Ureter (tissue), 1 donor: Measurements from ENCODE around the gene CNR1. TPM values are rescaled to one million over a fixed set of nuclear protein-coding genes. Genes with fewer than 3 reads are reported as not detected.

Experiments used
- DNase-seq: peaks from one replicate; pipeline ENCODE4 v3.0.0-alpha.2; 2020; ENCODE audit warnings: low spot score
- total RNA-seq: library from RNA; stranded (reverse); gene quantifications from one replicate; pipeline ENCODE4 v1.2.4, GENCODE V29; 2023
- donor health status: DM: yes; HTN: yes; CAD: no.

The CNR1 gene
- total RNA-seq, 1 donor from 2014 or later, result 9.4 TPM

DNA sequence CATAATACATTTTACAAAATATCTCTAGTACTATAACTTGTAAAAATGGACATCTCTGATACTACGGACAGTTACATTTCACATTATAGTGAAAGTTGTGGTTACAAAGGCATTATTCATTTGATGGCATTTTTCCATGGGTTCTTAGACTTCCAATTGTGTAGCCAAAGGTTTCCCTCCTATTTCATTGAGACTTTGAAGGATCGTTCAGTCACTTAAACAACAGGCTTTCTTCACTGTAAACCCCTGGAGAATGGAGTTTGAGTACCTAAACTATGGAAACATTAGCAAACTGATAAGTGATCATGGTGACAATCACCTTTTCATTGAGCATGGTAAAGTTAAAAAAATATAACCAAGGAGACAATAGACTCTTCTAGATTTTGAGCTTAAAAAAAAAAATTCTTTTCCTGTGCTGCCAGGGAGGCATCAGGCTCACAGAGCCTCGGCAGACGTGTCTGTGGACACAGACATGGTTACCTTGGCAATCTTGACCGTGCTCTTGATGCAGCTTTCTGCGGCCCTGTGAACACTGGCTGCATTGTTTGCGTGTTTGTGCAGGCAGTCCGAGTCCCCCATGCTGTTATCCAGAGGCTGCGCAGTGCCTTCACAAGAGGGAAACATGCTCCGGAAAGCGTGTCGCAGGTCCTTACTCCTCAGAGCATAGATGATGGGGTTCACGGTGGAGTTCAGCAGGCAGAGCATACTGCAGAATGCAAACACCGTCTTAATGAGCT is 22.6 kb downstream of the CNR1 start:
- no peak for DNase-seq

DNA sequence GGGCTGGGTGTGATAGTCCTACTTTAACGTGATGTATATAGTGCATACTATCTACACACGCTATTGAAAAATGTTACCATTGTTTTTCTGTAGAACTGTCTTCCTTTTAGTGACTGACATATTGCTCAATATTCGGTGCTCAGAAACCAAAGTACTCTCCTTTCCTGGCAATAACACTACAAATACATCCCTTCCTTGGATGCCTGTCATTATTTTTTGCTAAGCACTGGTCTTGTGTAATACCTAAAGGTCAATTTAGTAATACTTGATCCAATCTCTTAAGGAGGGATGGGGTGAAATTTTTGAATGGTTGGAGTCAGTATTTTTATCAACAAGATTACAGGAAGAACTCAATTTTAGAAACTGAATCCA is 23.9 kb downstream of the CNR1 start:
- no peak for DNase-seq

DNA sequence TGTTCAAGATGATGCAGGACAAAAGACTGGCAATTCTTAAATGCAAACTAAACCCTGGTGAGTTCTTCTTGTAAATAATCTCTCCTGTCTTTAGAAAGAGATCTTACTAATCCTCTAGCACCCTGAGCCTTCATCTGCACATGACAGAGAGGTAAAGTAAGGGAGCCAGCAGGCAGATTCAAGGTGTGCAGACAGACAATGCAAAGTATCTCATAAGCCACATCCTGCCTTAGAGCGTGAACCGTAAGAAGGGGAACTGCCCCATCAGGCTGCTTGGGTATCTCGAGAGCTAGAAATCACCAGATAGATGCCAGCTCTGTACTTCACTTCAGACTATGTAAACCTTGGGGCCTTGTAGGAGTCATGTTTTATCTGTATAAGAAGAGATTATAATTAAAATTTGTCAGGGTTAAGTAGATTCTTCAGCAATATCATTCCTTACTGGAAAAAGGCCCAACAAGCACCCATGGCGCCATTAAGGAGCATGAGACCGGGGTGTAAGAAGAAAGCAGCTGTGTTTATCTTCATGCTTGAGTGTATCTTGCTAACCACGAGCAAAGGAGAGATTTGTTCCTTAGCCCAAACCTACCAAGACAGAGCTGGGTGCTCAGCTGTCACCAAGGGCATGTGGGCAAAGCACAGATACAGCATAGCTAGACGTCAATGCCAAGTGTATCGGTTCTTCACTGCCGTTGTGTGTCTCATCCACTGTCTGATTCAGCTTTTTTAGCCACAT is 24.4 kb downstream of the CNR1 start:
- no peak for DNase-seq

DNA sequence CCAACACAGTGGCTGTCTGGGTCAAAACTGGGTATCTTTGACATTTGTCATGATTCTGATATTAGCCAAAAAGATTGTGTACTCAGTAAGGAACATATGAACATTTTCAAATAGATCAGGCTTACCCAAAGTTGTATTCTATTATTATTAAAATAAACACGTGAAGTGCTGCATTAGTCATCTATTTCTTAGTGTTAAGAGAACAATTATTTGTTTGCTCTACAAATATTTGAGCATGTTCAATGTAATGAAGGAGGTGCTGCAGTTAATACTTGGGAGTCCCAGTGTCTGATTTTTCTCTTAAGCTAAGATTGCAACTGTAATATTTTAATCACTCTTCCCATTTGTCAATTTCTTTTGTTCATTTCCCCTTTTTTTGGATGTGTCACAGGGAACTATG is 28.2 kb downstream of the CNR1 start:
- DNase-seq, result no peak

DNA sequence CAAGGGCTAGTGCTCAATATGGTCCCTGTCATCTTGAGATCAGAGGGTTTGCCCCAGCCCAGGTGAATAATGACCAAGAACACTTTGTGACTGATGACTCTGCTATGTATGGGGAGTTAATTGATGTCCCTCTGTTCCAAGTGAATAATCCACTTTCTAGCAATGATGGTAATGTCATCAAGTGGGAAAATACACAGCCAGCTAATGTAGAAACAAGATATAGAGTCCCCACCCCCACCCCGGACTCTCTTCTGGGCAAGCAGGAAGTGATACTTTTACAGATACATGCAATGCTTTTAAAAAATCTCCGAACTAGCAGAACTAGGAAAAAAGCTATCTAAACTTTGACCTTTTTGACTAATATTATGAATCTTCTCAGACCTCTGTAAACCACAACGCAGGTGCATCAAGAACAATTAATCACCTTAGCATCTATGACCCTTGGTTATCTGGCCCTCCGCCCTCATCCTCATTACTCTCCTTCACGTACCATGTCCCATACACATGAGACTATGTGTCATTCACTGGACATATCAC is 30.5 kb downstream of the CNR1 start:
- no peak for DNase-seq

DNA sequence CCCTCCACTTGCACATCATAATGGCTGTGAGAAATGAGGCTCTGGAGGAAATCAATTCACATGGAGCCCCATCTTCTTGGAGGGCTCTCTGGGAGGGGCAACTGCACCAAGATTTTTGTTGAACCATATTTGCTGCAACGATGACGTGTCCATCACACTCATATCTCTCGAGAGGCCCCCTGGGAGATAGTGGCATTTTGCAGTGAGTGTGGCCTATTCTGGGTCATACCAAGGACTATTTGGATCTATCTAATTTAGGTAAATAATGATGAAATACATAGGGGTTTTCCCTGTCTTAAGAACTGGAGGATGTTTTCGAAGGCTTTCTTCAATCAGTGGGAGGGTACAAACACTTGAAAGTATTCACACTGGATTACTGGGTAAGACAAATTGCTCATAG is 31.6 kb downstream of the CNR1 start:
- no peak for DNase-seq

DNA sequence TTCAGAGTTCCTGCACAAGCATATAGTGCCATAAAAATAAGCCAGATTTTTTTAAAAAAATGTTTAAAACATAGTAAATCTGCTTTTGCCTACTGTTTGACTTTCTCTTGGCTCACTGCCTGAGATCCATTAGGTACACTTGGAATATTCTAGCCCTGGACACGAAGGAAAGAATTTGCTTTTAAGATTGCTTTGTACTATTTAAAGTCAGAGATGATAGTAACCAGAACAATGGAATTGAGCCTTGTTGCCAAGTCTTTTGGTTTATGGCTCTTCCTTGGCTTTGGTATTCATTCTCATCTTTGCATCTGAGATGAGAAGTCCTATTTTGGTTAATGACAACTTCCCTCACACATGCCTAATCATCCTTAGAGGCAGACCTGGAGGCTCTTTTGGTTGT is 32.4 kb downstream of the CNR1 start:
- no peak for DNase-seq

DNA sequence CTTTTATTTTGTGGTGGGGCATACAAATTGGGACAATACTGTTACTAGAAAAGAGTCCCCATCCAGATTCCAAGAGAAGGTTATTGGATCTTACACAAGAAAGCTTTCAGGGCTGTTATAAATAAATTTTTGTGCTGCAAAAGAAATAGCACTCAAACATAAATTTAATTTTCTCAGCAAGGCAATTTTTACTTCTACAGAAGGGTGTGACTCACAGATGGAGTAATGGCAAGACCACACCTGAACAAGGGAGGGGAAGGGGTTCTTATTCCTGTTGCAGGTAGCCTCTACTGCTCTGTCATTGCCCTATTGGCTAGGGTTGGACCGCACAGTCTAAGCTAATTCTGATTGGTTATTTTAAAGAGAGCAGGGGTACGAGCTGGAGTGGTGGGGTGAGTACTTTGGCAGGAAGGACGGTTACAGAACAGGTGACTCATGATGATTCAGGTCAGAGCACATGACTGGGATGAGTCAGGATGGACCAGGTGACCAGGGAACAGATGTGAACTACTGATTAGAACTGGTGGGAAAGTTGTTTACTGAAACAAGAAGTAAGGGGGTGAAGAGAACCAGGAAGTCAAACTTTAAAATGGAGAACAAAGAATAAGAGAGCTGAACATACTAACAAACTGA is 41.1 kb downstream of the CNR1 start:
- no peak for DNase-seq

DNA sequence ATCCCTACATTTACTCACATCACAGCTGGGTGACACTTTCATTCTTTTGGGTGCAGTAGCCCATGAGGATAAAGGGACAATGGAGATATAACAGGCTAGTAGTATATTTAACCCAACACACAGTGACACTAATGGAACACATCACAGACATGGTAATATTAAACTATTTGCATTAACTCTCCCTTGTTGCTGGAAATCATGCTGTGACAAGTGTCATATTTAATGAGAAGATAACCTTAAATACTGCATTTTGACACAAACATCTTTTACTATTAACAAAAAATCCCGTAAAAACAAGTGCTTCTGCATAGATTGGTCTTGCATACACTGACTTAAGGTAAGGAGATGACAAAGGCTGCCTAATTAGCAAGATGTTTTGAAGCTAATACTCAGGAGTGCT is 45.5 kb downstream of the CNR1 start:
- DNase-seq, result no peak

DNA sequence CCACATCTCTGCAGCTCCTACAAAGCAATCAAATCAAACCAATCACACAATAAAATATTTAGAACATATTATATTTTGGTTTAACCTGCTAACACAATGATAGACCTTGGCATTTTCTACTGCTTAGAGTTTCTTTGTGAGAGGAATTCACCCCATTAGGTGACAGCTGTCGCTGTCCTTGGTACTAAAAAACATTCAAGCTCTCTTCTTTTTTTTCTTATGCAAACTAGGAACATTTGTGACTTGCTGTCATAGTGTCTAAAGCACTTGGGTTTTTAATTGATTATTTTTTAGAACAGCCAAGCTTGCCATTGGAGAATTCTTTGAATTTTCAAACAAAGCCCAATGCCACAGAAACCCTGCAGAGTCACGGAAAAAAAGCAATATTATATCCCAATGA is 46.4 kb downstream of the CNR1 start:
- no peak for DNase-seq

DNA sequence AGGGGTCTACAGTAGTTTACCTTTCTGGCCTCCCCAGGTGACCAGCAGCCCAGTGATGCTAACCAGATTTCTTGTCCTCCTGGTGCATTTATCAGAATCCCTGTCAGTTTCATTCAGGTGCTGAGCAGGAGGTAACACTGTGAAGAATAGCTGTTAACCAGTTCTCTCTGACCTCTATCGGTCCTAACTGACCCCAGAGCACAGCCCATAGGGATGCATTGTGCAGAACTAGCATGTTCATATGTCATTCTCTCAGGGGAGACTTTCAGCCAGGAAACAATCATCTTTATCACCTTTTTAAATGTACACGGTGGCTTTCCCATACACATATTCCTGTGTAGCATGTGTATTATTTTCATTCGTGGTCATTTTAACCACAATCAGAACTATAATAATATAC is 49.9 kb downstream of the CNR1 start:
- DNase-seq, result no peak

DNA sequence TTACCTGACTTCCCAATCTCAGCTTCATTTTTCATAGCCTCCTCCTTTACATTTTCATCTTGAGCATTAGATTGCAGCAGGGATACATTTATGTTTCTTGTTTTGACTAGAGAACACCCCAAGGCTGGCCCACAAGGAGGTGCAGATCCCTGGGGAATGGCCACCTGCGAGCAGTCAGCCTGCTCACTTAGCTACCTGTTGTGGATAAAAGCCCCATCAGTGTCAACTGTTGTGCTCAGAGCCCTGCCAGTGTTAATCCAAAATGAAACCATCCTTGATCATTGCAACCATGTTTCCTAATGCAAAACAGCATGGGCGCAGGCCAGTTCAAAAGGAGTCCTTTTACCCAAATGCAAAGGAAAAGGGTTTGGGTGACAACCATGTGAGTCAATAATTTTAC is 50.8 kb downstream of the CNR1 start:
- DNase-seq, result no peak

DNA sequence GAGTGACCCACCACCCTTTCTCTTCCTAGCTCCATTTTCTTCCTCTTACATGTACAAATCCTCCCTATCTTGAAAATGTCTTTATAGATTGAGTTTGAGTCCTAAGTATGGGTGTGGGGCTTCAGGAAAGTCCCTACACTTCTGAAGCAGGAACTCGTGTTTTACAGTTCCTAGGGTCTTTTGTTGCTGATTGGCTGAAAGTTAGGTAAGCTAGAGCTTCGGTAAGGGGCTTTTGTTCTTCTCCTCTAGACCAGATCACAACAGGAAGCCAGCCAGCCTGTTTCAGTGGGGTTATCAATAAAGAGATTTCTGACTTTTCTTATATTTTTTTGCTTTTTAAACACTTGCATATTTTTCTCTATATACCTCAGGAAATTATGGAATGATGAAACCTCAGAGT is 51.3 kb downstream of the CNR1 start:
- DNase-seq, result no peak

DNA sequence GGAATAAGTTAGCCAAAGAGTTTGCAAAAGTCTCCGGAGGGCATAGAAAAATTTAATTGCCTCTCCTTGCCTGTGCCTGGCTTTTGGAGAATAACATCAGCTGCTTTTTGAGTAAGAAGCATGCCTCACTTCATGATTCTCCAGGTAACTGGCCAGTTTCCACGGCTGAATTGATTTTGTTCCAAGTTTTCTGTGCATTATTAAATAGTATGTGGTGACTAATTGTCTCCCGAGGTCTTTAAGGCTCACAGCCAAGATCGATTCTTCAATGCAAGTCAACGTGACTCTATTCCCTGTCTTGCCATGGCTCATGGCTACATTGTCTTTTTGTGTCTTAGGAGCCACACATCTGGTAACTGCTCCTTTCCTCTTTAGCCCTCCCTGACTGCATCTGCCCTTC is 54.2 kb downstream of the CNR1 start:
- DNase-seq, result no peak

DNA sequence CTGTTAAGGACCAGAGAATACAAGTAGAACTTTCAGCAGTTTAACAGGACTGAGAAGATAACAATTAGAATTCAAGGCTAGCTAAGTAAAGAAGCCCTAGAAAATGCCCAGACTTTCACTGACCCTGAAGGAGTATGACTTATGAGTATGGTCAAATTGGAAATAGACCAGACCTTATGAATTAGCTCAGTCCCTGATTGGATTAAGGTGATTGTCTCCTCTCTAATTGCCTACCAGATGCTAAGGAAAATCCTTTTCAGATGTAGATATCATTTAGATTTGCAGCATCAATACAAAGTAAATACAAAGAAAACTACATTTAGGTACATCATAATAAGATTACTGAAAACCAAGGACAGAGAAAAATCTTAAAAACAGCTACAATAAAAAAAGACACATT is 58.9 kb downstream of the CNR1 start:
- no peak for DNase-seq

DNA sequence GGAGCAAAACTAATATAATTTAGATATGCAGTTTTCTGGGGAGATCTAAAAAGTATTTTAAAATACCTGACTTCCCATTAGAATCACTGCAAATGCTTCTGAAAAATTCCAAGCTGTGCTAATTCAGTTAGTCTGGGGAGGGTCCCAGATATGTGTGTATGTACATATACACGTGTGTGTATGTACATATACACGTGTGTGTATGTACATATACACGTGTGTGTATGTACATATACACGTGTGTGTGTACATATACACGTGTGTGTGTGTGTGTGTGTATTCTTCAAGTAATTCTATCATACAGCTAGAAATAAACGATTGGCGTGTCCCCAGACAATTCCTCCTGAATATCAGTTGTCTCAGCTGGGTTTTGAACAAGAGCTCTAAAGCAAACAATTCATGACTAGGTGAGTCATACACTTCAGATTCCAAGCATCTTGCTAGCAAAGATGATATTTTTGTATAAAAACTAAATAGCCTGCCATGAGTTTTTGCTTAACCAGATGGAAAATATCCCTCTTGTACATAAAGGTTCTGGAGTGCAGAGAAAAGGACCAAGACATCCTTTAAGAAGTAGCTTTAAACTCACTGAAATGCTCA is 60.3 kb downstream of the CNR1 start:
- DNase-seq, result no peak

Other genes starting within 250 kb of the CNR1 start
- not detected for gene SPACA1, start 118.5 kb downstream of the CNR1 start, total RNA-seq